Prostate gland (tissue), 2 donors: ENCODE results near the gene LRP2. TPM values are rescaled to one million over a fixed set of nuclear protein-coding genes. Genes with fewer than 3 reads are reported as not detected.

Experiments used
- DNase-seq: peaks from one replicate; pipeline ENCODE4 v3.0.0-alpha.2; 2019; ENCODE audit warnings: low spot score
- H3K27ac ChIP-seq, 2 donors: fragments of 200-600 bp; sonication (generic); 2 replicates each; pipeline ENCODE4 v1.5.1; 2017 to 2019
- H3K27me3 ChIP-seq: fragments of 200-600 bp; sonication (generic); replicated peaks from 2 replicates; pipeline ENCODE4 v1.5.1; 2019; ENCODE audit not compliant: insufficient read depth
- H3K36me3 ChIP-seq, 2 donors: fragments of 200-600 bp; sonication (generic); 1 replicate in 1 of 2; 2 replicates in 1 of 2; pipeline versions ENCODE4 v1.5.1 to v1.8.1; 2017 to 2019
- H3K4me1 ChIP-seq: fragments of 200-600 bp; sonication (generic); replicated peaks from 2 replicates; pipeline ENCODE4 v1.5.1; 2019
- H3K4me3 ChIP-seq, 2 donors: fragments of 200-600 bp; sonication (generic); 2 replicates each; pipeline ENCODE4 v1.5.1; 2017 to 2019
- H3K9me3 ChIP-seq: fragments of 200-600 bp; sonication (generic); 2 replicates; pipeline ENCODE4 v1.5.1; 2017
- POLR2A ChIP-seq: fragments of 450-650 bp; IDR thresholded peaks from one replicate; pipeline ENCODE4 v1.6.1; 2016; ENCODE audit warnings: antibody characterized with exemption, mild to moderate bottlenecking
- POLR2AphosphoS5 ChIP-seq: sonication (generic); formaldehyde crosslinking; IDR thresholded peaks from one replicate; pipeline ENCODE4 v1.6.1; 2017; ENCODE audit warnings: antibody characterized with exemption
- WGBS: methylation state at CpG from one replicate; pipeline ENCODE4 v1.1.5; 2018; 5-methylcytosine and 5-hydroxymethylcytosine counted together
- intact Hi-C: fragments of 100-400 bp; cut with DNase I; formaldehyde crosslinking; loops from one replicate; pipeline ENCODE4 v1.14.2; 2022
- total RNA-seq, 2 donors: library from RNA; depleted of rRNA; stranded (reverse); fragments of >200 nt; gene quantifications; one replicate each; pipeline ENCODE4 v1.1.0, GENCODE V29; 2016
- TF ChIP-seq, protein P1 (sequence below), 4 experiments: fragments of 200-600 bp in 2 of 4; fragments of 450-650 bp in 2 of 4; sonication (generic) in 2 of 4; IDR thresholded peaks; 1 replicate in 3 of 4; 2 replicates in 1 of 4; pipeline ENCODE4 v1.5.1; 2016 to 2019; ENCODE audit warnings: antibody characterized with exemption in 4 of 4, mild to moderate bottlenecking in 2 of 4, moderate library complexity in 2 of 4

Gene LRP2
- total RNA-seq, 2 donors from 2014 or later, result 1.6 to 9.5 TPM

DNA sequence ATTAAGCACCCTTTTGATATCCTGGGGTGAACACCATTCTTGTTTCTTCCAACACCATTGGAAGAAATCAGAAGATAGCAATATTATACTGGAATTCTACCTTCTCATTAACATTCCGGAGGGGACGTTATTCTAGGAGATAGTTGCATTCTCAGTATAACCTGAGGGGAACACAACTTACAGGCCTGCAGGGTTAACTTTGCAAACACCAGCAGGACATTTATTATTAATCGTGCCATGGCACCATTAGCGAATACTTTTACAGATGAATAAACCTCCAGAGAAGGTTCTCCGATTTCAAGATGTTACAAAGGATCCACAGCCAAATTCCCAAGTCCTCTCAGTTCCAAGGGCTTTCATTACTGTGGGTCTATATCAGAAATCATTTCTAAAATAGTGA, 184.0 kb downstream of the LRP2 start:
- TF ChIP-seq, protein P1, sequence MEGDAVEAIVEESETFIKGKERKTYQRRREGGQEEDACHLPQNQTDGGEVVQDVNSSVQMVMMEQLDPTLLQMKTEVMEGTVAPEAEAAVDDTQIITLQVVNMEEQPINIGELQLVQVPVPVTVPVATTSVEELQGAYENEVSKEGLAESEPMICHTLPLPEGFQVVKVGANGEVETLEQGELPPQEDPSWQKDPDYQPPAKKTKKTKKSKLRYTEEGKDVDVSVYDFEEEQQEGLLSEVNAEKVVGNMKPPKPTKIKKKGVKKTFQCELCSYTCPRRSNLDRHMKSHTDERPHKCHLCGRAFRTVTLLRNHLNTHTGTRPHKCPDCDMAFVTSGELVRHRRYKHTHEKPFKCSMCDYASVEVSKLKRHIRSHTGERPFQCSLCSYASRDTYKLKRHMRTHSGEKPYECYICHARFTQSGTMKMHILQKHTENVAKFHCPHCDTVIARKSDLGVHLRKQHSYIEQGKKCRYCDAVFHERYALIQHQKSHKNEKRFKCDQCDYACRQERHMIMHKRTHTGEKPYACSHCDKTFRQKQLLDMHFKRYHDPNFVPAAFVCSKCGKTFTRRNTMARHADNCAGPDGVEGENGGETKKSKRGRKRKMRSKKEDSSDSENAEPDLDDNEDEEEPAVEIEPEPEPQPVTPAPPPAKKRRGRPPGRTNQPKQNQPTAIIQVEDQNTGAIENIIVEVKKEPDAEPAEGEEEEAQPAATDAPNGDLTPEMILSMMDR (IDR thresholded peaks at IDR 0.05), result no peak
- TF ChIP-seq POLR2AphosphoS5 (no peak), POLR2A (no peak)
- no peaks in the 10 kb centered on the region for H3K4me1 ChIP-seq
- 59% methylated on average over 5 of the region's 5 CpGs for WGBS
- intact Hi-C loops, result no loop called here
- no peak overlapping the region for H3K4me3 ChIP-seq
- no peaks in the 10 kb centered on the region for H3K36me3 ChIP-seq
- H3K27me3 ChIP-seq, result no peaks in the 10 kb centered on the region
- no peak overlapping the region for H3K27ac ChIP-seq
- no peak for DNase-seq
- H3K9me3 ChIP-seq, result no peaks in the 10 kb centered on the region

DNA sequence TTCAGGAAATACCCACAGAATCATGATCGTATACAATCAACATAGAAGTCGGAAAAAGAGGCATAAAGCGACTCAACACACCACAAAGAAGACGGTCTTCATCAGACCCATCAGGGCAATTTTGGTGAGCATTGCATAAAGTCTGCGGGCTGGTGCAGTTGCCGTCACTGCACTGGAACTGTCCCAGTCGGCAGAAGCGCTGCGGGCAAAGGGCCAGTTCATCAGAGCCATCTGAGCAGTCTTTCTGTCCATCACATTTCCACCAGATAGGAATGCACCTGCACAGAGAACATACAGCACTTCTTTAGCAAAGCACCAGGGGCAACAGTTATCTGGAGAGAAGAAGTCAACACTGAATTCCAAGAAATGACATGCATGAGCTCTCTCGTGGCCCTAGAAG, 187.2 kb downstream of the LRP2 start:
- no peaks in the 10 kb centered on the region for H3K27me3 ChIP-seq
- TF ChIP-seq, protein P1 (IDR thresholded peaks at IDR 0.05), result no peak
- no peak for TF ChIP-seq POLR2A
- H3K27ac ChIP-seq, result no peak overlapping the region
- DNase-seq, result no peak
- no peaks in the 10 kb centered on the region for H3K4me1 ChIP-seq
- WGBS, result 80% methylated on average over 10 of the region's 10 CpGs
- H3K9me3 ChIP-seq, result no peaks in the 10 kb centered on the region
- intact Hi-C loops, result no loop called here
- no peaks in the 10 kb centered on the region for H3K36me3 ChIP-seq
- H3K4me3 ChIP-seq, result no peak overlapping the region

DNA sequence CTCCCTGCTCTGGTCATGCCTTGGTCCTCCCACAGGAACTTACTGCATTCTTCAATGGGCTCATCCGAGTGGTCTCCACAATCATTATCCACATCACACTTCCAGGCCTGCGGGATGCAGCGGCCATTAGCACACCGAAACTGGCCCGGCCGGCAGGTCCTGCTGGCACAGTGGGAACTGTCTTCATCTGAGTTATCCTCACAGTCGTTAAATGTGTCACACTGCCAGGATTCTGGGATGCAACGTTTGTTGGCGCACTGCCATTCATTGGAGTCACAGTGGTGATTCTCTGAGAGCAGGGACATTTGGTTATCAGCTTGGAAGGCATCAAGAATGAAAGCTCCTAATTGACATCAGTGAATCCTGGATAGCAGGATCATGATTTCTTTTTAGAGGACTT, 188.5 kb downstream of the LRP2 start:
- H3K4me3 ChIP-seq, result no peak overlapping the region
- no peaks in the 10 kb centered on the region for H3K9me3 ChIP-seq
- WGBS, result 58% methylated on average over 9 of the region's 9 CpGs
- no peaks in the 10 kb centered on the region for H3K36me3 ChIP-seq
- H3K27me3 ChIP-seq, result no peaks in the 10 kb centered on the region
- DNase-seq, result no peak
- intact Hi-C loops, result no loop called here
- TF ChIP-seq, protein P1 (IDR thresholded peaks at IDR 0.05), result no peak
- no peak for TF ChIP-seq POLR2A
- no peak for TF ChIP-seq POLR2AphosphoS5
- no peak overlapping the region for H3K27ac ChIP-seq
- H3K4me1 ChIP-seq, result no peaks in the 10 kb centered on the region

GRCh38 chr2:169172914-169173313, 189.4 kb downstream of the LRP2 start:
- WGBS, result 78% methylated on average over 2 of the region's 2 CpGs
- Histone ChIP-seq H3K4me1 (no peaks in the 10 kb centered on the region), H3K4me3 (no peak overlapping the region), H3K27me3 (no peaks in the 10 kb centered on the region), H3K9me3 (no peaks in the 10 kb centered on the region), H3K27ac (no peak overlapping the region), H3K36me3 (no peaks in the 10 kb centered on the region)
- intact Hi-C loops, result no loop called here
- no peak for DNase-seq
- TF ChIP-seq POLR2A (no peak), POLR2AphosphoS5 (no peak)
- TF ChIP-seq, protein P1 (IDR thresholded peaks at IDR 0.05), result no peak

GRCh38 chr2:169172151-169172735, 190.1 kb downstream of the LRP2 start:
- H3K4me1 ChIP-seq, result no peaks in the 10 kb centered on the region
- no peaks in the 10 kb centered on the region for H3K36me3 ChIP-seq
- no peak for DNase-seq
- H3K9me3 ChIP-seq, result no peaks in the 10 kb centered on the region
- no peaks in the 10 kb centered on the region for H3K27me3 ChIP-seq
- intact Hi-C loops, result no loop called here
- no peak overlapping the region for H3K27ac ChIP-seq
- TF ChIP-seq POLR2AphosphoS5 (no peak), POLR2A (no peak)
- TF ChIP-seq, protein P1 (IDR thresholded peaks at IDR 0.05), result no peak
- 84% methylated on average over 2 of the region's 2 CpGs for WGBS
- H3K4me3 ChIP-seq, result no peak overlapping the region
